Hepatocyte (in vitro differentiated cells): Measurements from ENCODE around the gene KNSTRN. TPM values are rescaled to one million over a fixed set of nuclear protein-coding genes. Genes with fewer than 3 reads are reported as not detected.

Experiments used
- DNase-seq: peaks from one replicate; pipeline ENCODE4 v3.0.0-alpha.2; 2016; ENCODE audit warnings: low spot score
- H2AFZ ChIP-seq: fragments of 200-600 bp; sonication (generic); 2 replicates; pipeline ENCODE4 v1.6.0; 2016; ENCODE audit warnings: antibody characterized with exemption, mild to moderate bottlenecking
- H3K27ac ChIP-seq: fragments of 200-600 bp; sonication (generic); 2 replicates; pipeline ENCODE4 v1.5.1; 2016; ENCODE audit warnings: mild to moderate bottlenecking
- H3K27me3 ChIP-seq: fragments of 200-600 bp; sonication (generic); 2 replicates; pipeline ENCODE4 v1.6.1; 2016
- H3K36me3 ChIP-seq: fragments of 200-600 bp; sonication (generic); replicated peaks from 2 replicates; pipeline ENCODE4 v1.5.1; 2016; ENCODE audit warnings: low read depth; ENCODE audit not compliant: insufficient read depth
- H3K4me1 ChIP-seq: fragments of 200-600 bp; sonication (generic); 2 replicates; pipeline ENCODE4 v1.5.1; 2016; ENCODE audit warnings: mild to moderate bottlenecking, moderate library complexity; ENCODE audit not compliant: insufficient read depth
- H3K4me2 ChIP-seq: fragments of 200-600 bp; sonication (generic); 2 replicates; pipeline ENCODE4 v1.6.0; 2016
- H3K4me3 ChIP-seq: fragments of 200-600 bp; sonication (generic); 2 replicates; pipeline ENCODE4 v1.5.1; 2016; ENCODE audit warnings: mild to moderate bottlenecking
- H3K79me2 ChIP-seq: fragments of 200-600 bp; sonication (generic); 2 replicates; pipeline ENCODE4 v1.6.0; 2017; ENCODE audit warnings: mild to moderate bottlenecking
- H3K9me2 ChIP-seq: fragments of 200-600 bp; sonication (generic); replicated peaks from 2 replicates; pipeline ENCODE4 v1.6.0; 2017; ENCODE audit warnings: mild to moderate bottlenecking; ENCODE audit not compliant: insufficient read depth
- H3K9me3 ChIP-seq: fragments of 200-600 bp; sonication (generic); 2 replicates; pipeline ENCODE4 v1.5.1; 2016; ENCODE audit warnings: low read depth, mild to moderate bottlenecking
- H4K20me1 ChIP-seq: fragments of 200-600 bp; sonication (generic); 2 replicates; pipeline ENCODE4 v1.6.0; 2016; ENCODE audit warnings: mild to moderate bottlenecking; ENCODE audit not compliant: insufficient read depth, poor library complexity, severe bottlenecking
- CTCF ChIP-seq: fragments of 200-600 bp; sonication (generic); IDR thresholded peaks from 2 replicates; pipeline ENCODE4 v1.5.1; 2016; ENCODE audit warnings: antibody characterized with exemption, mild to moderate bottlenecking; ENCODE audit not compliant: poor library complexity
- EZH2 ChIP-seq: fragments of 200-600 bp; sonication (generic); IDR thresholded peaks from 2 replicates; pipeline ENCODE4 v1.6.1; 2016; ENCODE audit warnings: antibody characterized with exemption, mild to moderate bottlenecking, borderline replicate concordance
- EZH2phosphoT487 ChIP-seq: fragments of 200-600 bp; sonication (generic); IDR thresholded peaks from one replicate; pipeline ENCODE4 v1.6.1; 2018; ENCODE audit warnings: antibody characterized with exemption, mild to moderate bottlenecking, low read depth, moderate library complexity; ENCODE audit not compliant: unreplicated experiment, severe bottlenecking
- WGBS: methylation state at CpG from one replicate; pipeline ENCODE4 v1.1.6; 2016; ENCODE audit warnings: low lambda C conversion rate; ENCODE audit errors: missing lambda C conversion rate; 5-methylcytosine and 5-hydroxymethylcytosine counted together
- polyA plus RNA-seq: library from polyadenylated mRNA; unstranded; fragments of >200 nt; fragmentation: Nextera tagmentation; extraction: Ambion mirVana; gene quantifications from 2 replicates; pipeline ENCODE4 v1.2.1, GENCODE V29; 2016
- total RNA-seq: library from RNA; depleted of rRNA; stranded (reverse); fragments of >200 nt; gene quantifications from 2 replicates; pipeline ENCODE4 v1.2.3, GENCODE V29; 2014

KNSTRN gene
- total and polyA plus RNA-seq, 2 experiments from 2014 or later, result 14.0 to 24.0 TPM

- 92% methylated on average over 2 of the region's 2 CpGs for WGBS
- no peak overlapping the region for H3K27ac ChIP-seq
- TF ChIP-seq EZH2, result no peak
- no peak for TF ChIP-seq CTCF
- no peak for TF ChIP-seq EZH2phosphoT487
These were observed 7.5 kb downstream of the KNSTRN start for GRCh38 chr15:40389824-40390595.

GRCh38 chr15:40392986-40393948, 10.7 kb downstream of the KNSTRN start:
- no peak for TF ChIP-seq CTCF
- no peak for TF ChIP-seq EZH2phosphoT487
- TF ChIP-seq EZH2, result no peak
- Histone ChIP-seq H3K4me2 (no peak overlapping the region), H4K20me1 (no peaks in the 10 kb centered on the region), H3K36me3 (no peaks in the 10 kb centered on the region), H3K79me2 (no peaks in the 10 kb centered on the region), H3K27ac (no peak overlapping the region), H3K4me1 (no peaks in the 10 kb centered on the region), H3K4me3 (no peak overlapping the region), H2AFZ (no peak overlapping the region), H3K9me3 (no peaks in the 10 kb centered on the region), H3K9me2 (no peaks in the 10 kb centered on the region), H3K27me3 (no peaks in the 10 kb centered on the region)
- no peak for DNase-seq
- WGBS, result over 99% methylated on average over 4 of the region's 4 CpGs

More at GRCh38 chr15:40389824-40390595, 7.5 kb downstream of the KNSTRN start:
- Histone ChIP-seq H3K36me3 (no peaks in the 10 kb centered on the region), H3K4me3 (no peak overlapping the region), H3K79me2 (peaks cover 9% of the 10 kb centered on the region), H3K9me2 (no peaks in the 10 kb centered on the region), H2AFZ (no peak overlapping the region), H3K27me3 (no peaks in the 10 kb centered on the region), H3K4me2 (no peak overlapping the region), H4K20me1 (no peaks in the 10 kb centered on the region), H3K4me1 (no peaks in the 10 kb centered on the region), H3K9me3 (no peaks in the 10 kb centered on the region)
- DNase-seq, result no peak

- Histone ChIP-seq H3K27ac (no peak overlapping the region), H3K4me3 (no peak overlapping the region), H3K9me3 (no peaks in the 10 kb centered on the region), H3K27me3 (no peaks in the 10 kb centered on the region), H4K20me1 (no peaks in the 10 kb centered on the region), H3K79me2 (no peaks in the 10 kb centered on the region), H3K9me2 (no peaks in the 10 kb centered on the region), H3K4me2 (no peak overlapping the region), H2AFZ (no peak overlapping the region), H3K36me3 (no peaks in the 10 kb centered on the region), H3K4me1 (no peaks in the 10 kb centered on the region)
- no peak for DNase-seq
- TF ChIP-seq CTCF (no peak), EZH2 (no peak), EZH2phosphoT487 (no peak)
- 93% methylated on average over 8 of the region's 8 CpGs for WGBS
These were observed 15.3 kb downstream of the KNSTRN start for GRCh38 chr15:40397688-40398412.
